Measurements from ENCODE around the gene SYNDIG1. TPM values are rescaled to one million over a fixed set of nuclear protein-coding genes. Genes with fewer than 3 reads are reported as not detected.

SYNDIG1 gene
- total RNA-seq, 1 experiment from 2014 or later = 5.4 TPM

GRCh38 chr20:24506146-24506545, 36.7 kb downstream of the SYNDIG1 start:
- Histone ChIP-seq H3K27me3 (ENCODE audit: insufficient read depth, low read length) (no peaks in the 10 kb centered on the region), H3K56ac (ENCODE audit: insufficient read length, low read depth, low read length) (no peak overlapping the region), H3K79me1 (ENCODE audit: insufficient read depth, low read depth, low read length, poor library complexity, severe bottlenecking) (no peaks in the 10 kb centered on the region), H3K23me2 (ENCODE audit: insufficient read length, low read depth, low read length, poor library complexity, severe bottlenecking) (no peaks in the 10 kb centered on the region), H3K18ac (ENCODE audit: insufficient read length, low read depth, low read length) (no peak overlapping the region), H3K79me2 (ENCODE audit: insufficient read depth, low read length) (no peaks in the 10 kb centered on the region), H3T11ph (ENCODE audit: low read length) (no peak overlapping the region), H2BK12ac (ENCODE audit: insufficient read length, low read depth, low read length) (no peak overlapping the region), H4K20me1 (ENCODE audit: control insufficient read depth, insufficient read depth, insufficient read length) (no peaks in the 10 kb centered on the region), H2BK15ac (ENCODE audit: low read depth, low read length) (no peak overlapping the region), H2BK20ac (ENCODE audit: low read depth, low read length, poor library complexity, severe bottlenecking) (no peak overlapping the region), H3K4me1 (ENCODE audit: insufficient read depth, low read length) (no peaks in the 10 kb centered on the region), H3K4me2 (ENCODE audit: insufficient read depth, insufficient read length, low read length) (no peak overlapping the region), H3K14ac (ENCODE audit: insufficient read depth, low read length) (no peak overlapping the region), H4K5ac (ENCODE audit: insufficient read length, low read depth, low read length) (no peak overlapping the region), H2AFZ (ENCODE audit: low read length) (no peak overlapping the region), H2AK5ac (ENCODE audit: insufficient read length, low read length) (no peak overlapping the region), H2BK120ac (ENCODE audit: low read depth, low read length, poor library complexity, severe bottlenecking) (no peak overlapping the region), H3K9me3 (ENCODE audit: control insufficient read depth, low read depth, low read length) (no peaks in the 10 kb centered on the region), H4K91ac (ENCODE audit: insufficient read length, low read depth, low read length) (no peak overlapping the region), H3K4ac (ENCODE audit: low read depth, low read length) (no peak overlapping the region), H3K9ac (ENCODE audit: extremely low read depth, insufficient read length, low read length) (no peak overlapping the region), H3K27ac (ENCODE audit: insufficient read length, low read depth, low read length) (no peak overlapping the region), H3K23ac (ENCODE audit: insufficient read length, low read depth, low read length) (no peak overlapping the region), H2BK5ac (ENCODE audit: insufficient read length, low read length) (no peak overlapping the region), H4K8ac (replicated peaks; ENCODE audit: insufficient read length, low read depth, low read length) (no peak overlapping the region)
- Mint-ChIP-seq H3K36me3 (ENCODE audit: insufficient read depth in 1 of 3, low read depth in 3 of 3) (peaks cover 2 to 20% (median 6%) of the 10 kb centered on the region in 3 experiments; a peak in 4 of 7 replicates), H3K4me3 (no peak overlapping the region), H3K9me3 (peaks cover 0 to 3% of the 10 kb centered on the region in 2 experiments; a peak in 4 of 5 replicates), H3K4me1 (peaks cover 0 to 13% of the 10 kb centered on the region in 2 experiments; a peak in 2 of 4 replicates), H3K27ac (no peak overlapping the region), H3K27me3 (ENCODE audit: low read depth) (no peaks in the 10 kb centered on the region)
- no CpG with 5 or more reads among the region's 3 CpGs for WGBS (ENCODE audit: extremely low coverage, insufficient read length, low lambda C conversion rate)
- no peak for TF ChIP-seq CTCF (conservative IDR thresholded peaks at IDR 0.05)
- peak; percentile 5 for DNase-seq
